GM23338 (cell line): Measurements from ENCODE around the gene MSN.

ENCODE experiments used
- CTCF ChIP-seq, 2 experiments: fragments of 200-600 bp in 1 of 2; sonication (generic) in 1 of 2; conservative IDR thresholded peaks; 2 replicates each; pipeline versions ENCODE4 v1.5.1 to v1.6.1; 2016 to 2017; ENCODE audit warnings: antibody characterized with exemption in 2 of 2, low read depth in 2 of 2, mild to moderate bottlenecking in 2 of 2, moderate library complexity in 1 of 2
- EZH2 ChIP-seq: fragments of 200-600 bp; sonication (generic); IDR thresholded peaks from one replicate; pipeline ENCODE4 v1.8.0; 2017; ENCODE audit warnings: antibody characterized with exemption, mild to moderate bottlenecking, low read depth; ENCODE audit not compliant: unreplicated experiment
- EZH2phosphoT487 ChIP-seq: fragments of 200-600 bp; sonication (generic); IDR thresholded peaks from one replicate; pipeline ENCODE4 v1.8.1; 2018; ENCODE audit warnings: antibody characterized with exemption; ENCODE audit not compliant: unreplicated experiment
- JUNB ChIP-seq: IDR thresholded peaks from one replicate; pipeline ENCODE4 v1.6.1; 2016; ENCODE audit warnings: antibody characterized with exemption; ENCODE audit not compliant: unreplicated experiment
- POLR2AphosphoS5 ChIP-seq: IDR thresholded peaks from 2 replicates; pipeline ENCODE4 v1.6.1; 2016; ENCODE audit warnings: antibody characterized with exemption, low read depth
- REST ChIP-seq: IDR thresholded peaks from one replicate; pipeline ENCODE4 v1.6.1; 2018; ENCODE audit warnings: antibody characterized with exemption; ENCODE audit not compliant: unreplicated experiment

GRCh38 chrX:65679071-65679540, 11.7 kb downstream of the MSN start:
- TF ChIP-seq CTCF (conservative IDR thresholded peaks at IDR 0.05; ENCODE audit: low read depth in 2 of 2) (no peak), POLR2AphosphoS5 (no peak), REST (no peak), EZH2phosphoT487 (no peak), JUNB (no peak), EZH2 (no peak)
